HEK293 (cell line): ENCODE data around the gene LRP1.

Source experiments
- EGR2 ChIP-seq: fragments of 450-650 bp; formaldehyde crosslinking; IDR thresholded peaks from 2 replicates; pipeline ENCODE4 v1.5.1; 2016; ENCODE audit warnings: low read depth, missing biosample characterization, missing genetic modification characterization
- KLF9 ChIP-seq: fragments of 450-650 bp; formaldehyde crosslinking; IDR thresholded peaks from 2 replicates; pipeline ENCODE4 v1.5.1; 2016; ENCODE audit warnings: missing biosample characterization, missing genetic modification characterization, low read depth
- OSR2 ChIP-seq: fragments of 450-650 bp; formaldehyde crosslinking; IDR thresholded peaks from 2 replicates; pipeline ENCODE4 v1.5.1; 2016; ENCODE audit warnings: missing biosample characterization, missing genetic modification characterization
- RBAK ChIP-seq: fragments of 450-650 bp; formaldehyde crosslinking; IDR thresholded peaks from 2 replicates; pipeline ENCODE4 v1.5.1; 2016; ENCODE audit warnings: missing biosample characterization, missing genetic modification characterization
- ZBTB8A ChIP-seq: fragments of 450-650 bp; formaldehyde crosslinking; IDR thresholded peaks from 2 replicates; pipeline ENCODE4 v1.5.1; 2016; ENCODE audit warnings: missing biosample characterization, missing genetic modification characterization
- ZNF114 ChIP-seq: fragments of 450-650 bp; formaldehyde crosslinking; IDR thresholded peaks from 2 replicates; pipeline ENCODE4 v1.5.0; 2017; ENCODE audit warnings: missing biosample characterization, missing genetic modification characterization
- ZNF140 ChIP-seq: fragments of 450-650 bp; formaldehyde crosslinking; IDR thresholded peaks from 2 replicates; pipeline ENCODE4 v1.5.1; 2016; ENCODE audit warnings: missing biosample characterization, missing genetic modification characterization
- ZNF19 ChIP-seq: fragments of 450-650 bp; formaldehyde crosslinking; IDR thresholded peaks from 2 replicates; pipeline ENCODE4; 2016; ENCODE audit warnings: missing biosample characterization, missing genetic modification characterization, low read depth
- ZNF426 ChIP-seq: fragments of 450-650 bp; formaldehyde crosslinking; IDR thresholded peaks from 2 replicates; pipeline ENCODE4 v1.5.1; 2017; ENCODE audit warnings: missing biosample characterization, missing genetic modification characterization, mild to moderate bottlenecking, inconsistent platforms, moderate library complexity
- ZNF585B ChIP-seq: fragments of 450-650 bp; formaldehyde crosslinking; IDR thresholded peaks from 2 replicates; pipeline ENCODE4 v1.5.1; 2016; ENCODE audit warnings: missing biosample characterization, missing genetic modification characterization
- ZNF623 ChIP-seq: fragments of 450-650 bp; formaldehyde crosslinking; IDR thresholded peaks from 2 replicates; pipeline ENCODE4 v1.5.1; 2016; ENCODE audit warnings: missing biosample characterization, missing genetic modification characterization
- ZNF658 ChIP-seq: fragments of 450-650 bp; formaldehyde crosslinking; IDR thresholded peaks from 2 replicates; pipeline ENCODE4; 2016; ENCODE audit warnings: missing biosample characterization, missing genetic modification characterization
- ZNF670 ChIP-seq: fragments of 450-650 bp; formaldehyde crosslinking; IDR thresholded peaks from 2 replicates; pipeline ENCODE4 v1.5.1; 2016; ENCODE audit warnings: missing biosample characterization, missing genetic modification characterization, low read depth
- ZNF677 ChIP-seq: fragments of 450-650 bp; IDR thresholded peaks from 2 replicates; pipeline ENCODE4 v1.5.0; 2018; ENCODE audit warnings: missing biosample characterization, mild to moderate bottlenecking, missing genetic modification characterization, moderate library complexity
- TF ChIP-seq, protein P1 (sequence below): fragments of 450-650 bp; IDR thresholded peaks from 2 replicates; pipeline ENCODE4 v1.5.1; 2018; ENCODE audit warnings: missing biosample characterization, missing genetic modification characterization
- TF ChIP-seq, protein P2 (sequence below): fragments of 450-650 bp; formaldehyde crosslinking; IDR thresholded peaks from 2 replicates; pipeline ENCODE4 v1.5.1; 2016; ENCODE audit warnings: missing biosample characterization, missing genetic modification characterization
- TF ChIP-seq, protein P3 (sequence below): fragments of 450-650 bp; formaldehyde crosslinking; conservative IDR thresholded peaks from 2 replicates; pipeline ENCODE4 v1.5.1; 2016; ENCODE audit warnings: low read depth, missing biosample characterization, missing genetic modification characterization
- TF ChIP-seq, protein P4 (sequence below): fragments of 450-650 bp; formaldehyde crosslinking; IDR thresholded peaks from 2 replicates; pipeline ENCODE4 v1.5.1; 2016; ENCODE audit warnings: missing biosample characterization, missing genetic modification characterization
- TF ChIP-seq, protein P5 (sequence below): fragments of 450-650 bp; formaldehyde crosslinking; IDR thresholded peaks from 2 replicates; pipeline ENCODE4 v1.5.1; 2017; ENCODE audit warnings: missing biosample characterization, mild to moderate bottlenecking, missing genetic modification characterization, moderate library complexity
- TF ChIP-seq, protein P6 (sequence below): fragments of 450-650 bp; formaldehyde crosslinking; IDR thresholded peaks from 2 replicates; pipeline ENCODE4 v1.5.1; 2016; ENCODE audit warnings: missing biosample characterization, missing genetic modification characterization
- TF ChIP-seq, protein P7 (sequence below): fragments of 450-650 bp; formaldehyde crosslinking; IDR thresholded peaks from 2 replicates; pipeline ENCODE4 v1.5.0; 2017; ENCODE audit warnings: missing biosample characterization, missing genetic modification characterization, borderline replicate concordance
- TF ChIP-seq, protein P8 (sequence below): fragments of 450-650 bp; formaldehyde crosslinking; IDR thresholded peaks from 2 replicates; pipeline ENCODE4 v1.5.1; 2017; ENCODE audit warnings: missing biosample characterization, missing genetic modification characterization

Gene LRP1

DNA sequence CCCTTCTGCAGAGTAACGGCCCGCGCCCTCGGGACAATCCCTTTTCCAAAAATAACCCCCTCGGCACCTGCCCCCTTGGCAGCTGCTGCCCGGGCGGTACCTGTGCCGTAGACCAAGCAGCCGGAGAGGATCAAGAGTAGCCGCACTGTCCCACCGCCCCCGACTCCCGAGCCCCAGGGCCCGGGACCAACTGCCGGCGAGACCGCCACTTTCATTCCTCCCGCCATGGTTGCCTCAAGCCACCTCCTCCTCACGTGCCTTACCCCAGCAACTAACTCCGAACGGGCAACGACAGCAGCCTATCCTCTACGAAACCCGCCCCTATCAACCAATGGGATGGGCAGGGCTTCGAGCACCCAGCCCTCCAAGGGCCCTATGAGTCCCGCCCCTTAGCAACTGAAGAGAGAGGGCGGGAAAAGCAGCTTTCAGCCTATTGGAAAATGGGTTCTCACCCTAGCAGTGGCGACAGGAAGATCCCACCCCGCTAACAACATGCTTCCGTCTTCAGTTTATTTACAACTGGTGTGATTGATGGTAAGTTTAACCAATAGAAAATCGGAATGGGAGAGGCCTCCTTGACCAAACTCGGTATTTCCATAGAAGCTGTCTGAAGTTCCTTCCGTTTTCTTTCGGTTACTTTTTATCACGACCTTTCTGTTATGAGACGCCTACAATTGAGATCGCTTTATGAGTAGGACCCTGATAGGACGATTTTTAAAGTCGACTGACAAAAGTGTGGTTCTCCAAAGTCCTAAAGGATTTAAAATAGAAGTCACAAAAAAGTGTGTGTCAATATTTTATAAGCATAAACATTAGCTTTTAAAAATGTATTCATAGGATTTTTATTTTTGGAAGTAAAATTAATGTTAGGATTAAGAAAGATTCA, 49.5 kb upstream of the LRP1 start, which contains the start of gene NEMP1 (continued):
- TF ChIP-seq, protein P1, sequence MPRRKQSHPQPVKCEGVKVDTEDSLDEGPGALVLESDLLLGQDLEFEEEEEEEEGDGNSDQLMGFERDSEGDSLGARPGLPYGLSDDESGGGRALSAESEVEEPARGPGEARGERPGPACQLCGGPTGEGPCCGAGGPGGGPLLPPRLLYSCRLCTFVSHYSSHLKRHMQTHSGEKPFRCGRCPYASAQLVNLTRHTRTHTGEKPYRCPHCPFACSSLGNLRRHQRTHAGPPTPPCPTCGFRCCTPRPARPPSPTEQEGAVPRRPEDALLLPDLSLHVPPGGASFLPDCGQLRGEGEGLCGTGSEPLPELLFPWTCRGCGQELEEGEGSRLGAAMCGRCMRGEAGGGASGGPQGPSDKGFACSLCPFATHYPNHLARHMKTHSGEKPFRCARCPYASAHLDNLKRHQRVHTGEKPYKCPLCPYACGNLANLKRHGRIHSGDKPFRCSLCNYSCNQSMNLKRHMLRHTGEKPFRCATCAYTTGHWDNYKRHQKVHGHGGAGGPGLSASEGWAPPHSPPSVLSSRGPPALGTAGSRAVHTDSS (tag by site-specific recombination): no peak
- TF ChIP-seq, protein P2, sequence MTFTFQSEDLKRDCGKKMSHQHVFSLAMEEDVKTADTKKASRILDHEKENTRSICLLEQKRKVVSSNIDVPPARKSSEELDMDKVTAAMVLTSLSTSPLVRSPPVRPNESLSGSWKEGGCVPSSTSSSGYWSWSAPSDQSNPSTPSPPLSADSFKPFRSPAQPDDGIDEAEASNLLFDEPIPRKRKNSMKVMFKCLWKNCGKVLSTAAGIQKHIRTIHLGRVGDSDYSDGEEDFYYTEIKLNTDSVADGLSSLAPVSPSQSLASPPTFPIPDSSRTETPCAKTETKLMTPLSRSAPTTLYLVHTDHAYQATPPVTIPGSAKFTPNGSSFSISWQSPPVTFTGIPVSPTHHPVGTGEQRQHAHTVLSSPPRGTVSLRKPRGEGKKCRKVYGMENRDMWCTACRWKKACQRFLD (tag by site-specific recombination): no peak
- TF ChIP-seq, protein P3, sequence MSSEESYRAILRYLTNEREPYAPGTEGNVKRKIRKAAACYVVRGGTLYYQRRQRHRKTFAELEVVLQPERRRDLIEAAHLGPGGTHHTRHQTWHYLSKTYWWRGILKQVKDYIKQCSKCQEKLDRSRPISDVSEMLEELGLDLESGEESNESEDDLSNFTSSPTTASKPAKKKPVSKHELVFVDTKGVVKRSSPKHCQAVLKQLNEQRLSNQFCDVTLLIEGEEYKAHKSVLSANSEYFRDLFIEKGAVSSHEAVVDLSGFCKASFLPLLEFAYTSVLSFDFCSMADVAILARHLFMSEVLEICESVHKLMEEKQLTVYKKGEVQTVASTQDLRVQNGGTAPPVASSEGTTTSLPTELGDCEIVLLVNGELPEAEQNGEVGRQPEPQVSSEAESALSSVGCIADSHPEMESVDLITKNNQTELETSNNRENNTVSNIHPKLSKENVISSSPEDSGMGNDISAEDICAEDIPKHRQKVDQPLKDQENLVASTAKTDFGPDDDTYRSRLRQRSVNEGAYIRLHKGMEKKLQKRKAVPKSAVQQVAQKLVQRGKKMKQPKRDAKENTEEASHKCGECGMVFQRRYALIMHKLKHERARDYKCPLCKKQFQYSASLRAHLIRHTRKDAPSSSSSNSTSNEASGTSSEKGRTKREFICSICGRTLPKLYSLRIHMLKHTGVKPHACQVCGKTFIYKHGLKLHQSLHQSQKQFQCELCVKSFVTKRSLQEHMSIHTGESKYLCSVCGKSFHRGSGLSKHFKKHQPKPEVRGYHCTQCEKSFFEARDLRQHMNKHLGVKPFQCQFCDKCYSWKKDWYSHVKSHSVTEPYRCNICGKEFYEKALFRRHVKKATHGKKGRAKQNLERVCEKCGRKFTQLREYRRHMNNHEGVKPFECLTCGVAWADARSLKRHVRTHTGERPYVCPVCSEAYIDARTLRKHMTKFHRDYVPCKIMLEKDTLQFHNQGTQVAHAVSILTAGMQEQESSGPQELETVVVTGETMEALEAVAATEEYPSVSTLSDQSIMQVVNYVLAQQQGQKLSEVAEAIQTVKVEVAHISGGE (tag by site-specific recombination): 0 out of 2 replicates have a peak, but pooled peaks have one; percentile 10
- TF ChIP-seq, protein P4, sequence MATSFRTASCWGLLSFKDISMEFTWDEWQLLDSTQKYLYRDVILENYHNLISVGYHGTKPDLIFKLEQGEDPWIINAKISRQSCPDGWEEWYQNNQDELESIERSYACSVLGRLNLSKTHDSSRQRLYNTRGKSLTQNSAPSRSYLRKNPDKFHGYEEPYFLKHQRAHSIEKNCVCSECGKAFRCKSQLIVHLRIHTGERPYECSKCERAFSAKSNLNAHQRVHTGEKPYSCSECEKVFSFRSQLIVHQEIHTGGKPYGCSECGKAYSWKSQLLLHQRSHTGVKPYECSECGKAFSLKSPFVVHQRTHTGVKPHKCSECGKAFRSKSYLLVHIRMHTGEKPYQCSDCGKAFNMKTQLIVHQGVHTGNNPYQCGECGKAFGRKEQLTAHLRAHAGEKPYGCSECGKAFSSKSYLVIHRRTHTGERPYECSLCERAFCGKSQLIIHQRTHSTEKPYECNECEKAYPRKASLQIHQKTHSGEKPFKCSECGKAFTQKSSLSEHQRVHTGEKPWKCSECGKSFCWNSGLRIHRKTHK: no peak
- TF ChIP-seq EGR2 (tag by site-specific recombination) (peak; percentile 57; the same call in 1 of the 2 replicates), ZNF670 (tag by site-specific recombination) (no peak), ZNF658 (tag by site-specific recombination) (no peak), ZNF677 (tag by site-specific recombination) (no peak), RBAK (tag by site-specific recombination) (no peak), ZNF140 (no peak), ZBTB8A (tag by site-specific recombination) (peak; percentile 87), ZNF585B (tag by site-specific recombination) (no peak), ZNF623 (tag by site-specific recombination) (no peak), KLF9 (tag by site-specific recombination) (no peak; the same call in 1 of the 2 replicates), ZNF114 (no peak), ZNF426 (tag by site-specific recombination) (no peak), ZNF19 (no peak), OSR2 (tag by site-specific recombination) (0 out of 2 replicates have a peak, but pooled peaks have one; percentile 19)
- TF ChIP-seq, protein P5, sequence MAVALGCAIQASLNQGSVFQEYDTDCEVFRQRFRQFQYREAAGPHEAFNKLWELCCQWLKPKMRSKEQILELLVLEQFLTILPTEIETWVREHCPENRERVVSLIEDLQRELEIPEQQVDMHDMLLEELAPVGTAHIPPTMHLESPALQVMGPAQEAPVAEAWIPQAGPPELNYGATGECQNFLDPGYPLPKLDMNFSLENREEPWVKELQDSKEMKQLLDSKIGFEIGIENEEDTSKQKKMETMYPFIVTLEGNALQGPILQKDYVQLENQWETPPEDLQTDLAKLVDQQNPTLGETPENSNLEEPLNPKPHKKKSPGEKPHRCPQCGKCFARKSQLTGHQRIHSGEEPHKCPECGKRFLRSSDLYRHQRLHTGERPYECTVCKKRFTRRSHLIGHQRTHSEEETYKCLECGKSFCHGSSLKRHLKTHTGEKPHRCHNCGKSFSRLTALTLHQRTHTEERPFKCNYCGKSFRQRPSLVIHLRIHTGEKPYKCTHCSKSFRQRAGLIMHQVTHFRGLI (tag by site-specific recombination): no peak
- TF ChIP-seq, protein P6, sequence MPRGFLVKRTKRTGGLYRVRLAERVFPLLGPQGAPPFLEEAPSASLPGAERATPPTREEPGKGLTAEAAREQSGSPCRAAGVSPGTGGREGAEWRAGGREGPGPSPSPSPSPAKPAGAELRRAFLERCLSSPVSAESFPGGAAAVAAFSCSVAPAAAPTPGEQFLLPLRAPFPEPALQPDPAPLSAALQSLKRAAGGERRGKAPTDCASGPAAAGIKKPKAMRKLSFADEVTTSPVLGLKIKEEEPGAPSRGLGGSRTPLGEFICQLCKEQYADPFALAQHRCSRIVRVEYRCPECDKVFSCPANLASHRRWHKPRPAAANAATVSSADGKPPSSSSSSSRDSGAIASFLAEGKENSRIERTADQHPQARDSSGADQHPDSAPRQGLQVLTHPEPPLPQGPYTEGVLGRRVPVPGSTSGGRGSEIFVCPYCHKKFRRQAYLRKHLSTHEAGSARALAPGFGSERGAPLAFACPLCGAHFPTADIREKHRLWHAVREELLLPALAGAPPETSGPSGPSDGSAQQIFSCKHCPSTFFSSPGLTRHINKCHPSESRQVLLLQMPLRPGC (tag by site-specific recombination): peak; percentile 60; the same call in 1 of the 2 replicates
- TF ChIP-seq, protein P7, sequence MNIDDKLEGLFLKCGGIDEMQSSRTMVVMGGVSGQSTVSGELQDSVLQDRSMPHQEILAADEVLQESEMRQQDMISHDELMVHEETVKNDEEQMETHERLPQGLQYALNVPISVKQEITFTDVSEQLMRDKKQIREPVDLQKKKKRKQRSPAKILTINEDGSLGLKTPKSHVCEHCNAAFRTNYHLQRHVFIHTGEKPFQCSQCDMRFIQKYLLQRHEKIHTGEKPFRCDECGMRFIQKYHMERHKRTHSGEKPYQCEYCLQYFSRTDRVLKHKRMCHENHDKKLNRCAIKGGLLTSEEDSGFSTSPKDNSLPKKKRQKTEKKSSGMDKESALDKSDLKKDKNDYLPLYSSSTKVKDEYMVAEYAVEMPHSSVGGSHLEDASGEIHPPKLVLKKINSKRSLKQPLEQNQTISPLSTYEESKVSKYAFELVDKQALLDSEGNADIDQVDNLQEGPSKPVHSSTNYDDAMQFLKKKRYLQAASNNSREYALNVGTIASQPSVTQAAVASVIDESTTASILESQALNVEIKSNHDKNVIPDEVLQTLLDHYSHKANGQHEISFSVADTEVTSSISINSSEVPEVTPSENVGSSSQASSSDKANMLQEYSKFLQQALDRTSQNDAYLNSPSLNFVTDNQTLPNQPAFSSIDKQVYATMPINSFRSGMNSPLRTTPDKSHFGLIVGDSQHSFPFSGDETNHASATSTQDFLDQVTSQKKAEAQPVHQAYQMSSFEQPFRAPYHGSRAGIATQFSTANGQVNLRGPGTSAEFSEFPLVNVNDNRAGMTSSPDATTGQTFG (tag by site-specific recombination): no peak
- TF ChIP-seq, protein P8, sequence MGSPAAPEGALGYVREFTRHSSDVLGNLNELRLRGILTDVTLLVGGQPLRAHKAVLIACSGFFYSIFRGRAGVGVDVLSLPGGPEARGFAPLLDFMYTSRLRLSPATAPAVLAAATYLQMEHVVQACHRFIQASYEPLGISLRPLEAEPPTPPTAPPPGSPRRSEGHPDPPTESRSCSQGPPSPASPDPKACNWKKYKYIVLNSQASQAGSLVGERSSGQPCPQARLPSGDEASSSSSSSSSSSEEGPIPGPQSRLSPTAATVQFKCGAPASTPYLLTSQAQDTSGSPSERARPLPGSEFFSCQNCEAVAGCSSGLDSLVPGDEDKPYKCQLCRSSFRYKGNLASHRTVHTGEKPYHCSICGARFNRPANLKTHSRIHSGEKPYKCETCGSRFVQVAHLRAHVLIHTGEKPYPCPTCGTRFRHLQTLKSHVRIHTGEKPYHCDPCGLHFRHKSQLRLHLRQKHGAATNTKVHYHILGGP (tag by site-specific recombination): no peak
